ENCODE results near the gene GABRG3.

GABRG3 gene

DNA sequence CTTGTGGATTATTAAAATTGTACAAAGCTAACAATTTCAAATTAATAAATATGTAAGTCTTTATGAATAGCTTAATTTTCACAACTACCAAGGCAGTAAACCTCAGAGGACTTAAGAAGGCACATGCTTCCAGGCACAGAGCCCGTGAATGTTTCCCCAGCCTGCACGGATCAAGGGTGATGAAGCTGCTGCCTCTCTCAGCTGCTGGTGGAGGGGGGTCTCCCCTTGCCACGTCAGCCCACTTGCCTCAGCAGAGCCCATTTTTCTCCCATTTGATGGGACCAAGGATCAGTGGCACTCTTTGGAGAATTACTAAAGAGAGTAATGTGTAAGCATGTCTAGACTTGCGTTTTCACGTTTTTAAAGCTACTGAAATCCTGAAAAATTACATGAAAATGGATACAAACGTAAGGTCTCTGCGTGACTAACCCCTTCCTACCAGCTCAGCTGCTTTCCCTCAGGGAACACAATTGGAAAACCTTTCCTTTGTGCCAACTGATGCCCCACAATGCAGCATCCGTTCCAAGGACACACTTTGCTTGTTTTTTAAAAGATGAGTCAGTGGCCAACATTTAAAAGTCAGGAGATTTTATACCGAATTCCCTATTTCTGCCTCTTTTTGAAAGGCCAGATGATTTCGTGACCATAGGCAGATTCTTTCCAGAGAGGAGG lies 494.1 kb downstream of the GABRG3 start:
- no peak overlapping the region for H3K9ac ChIP-seq (ENCODE audit: low read length in 5 of 5)
- H3K27me3 ChIP-seq (ENCODE audit: control insufficient read depth in 5 of 5, insufficient read depth in 4 of 5, low read length in 5 of 5): no peaks in the 10 kb centered on the region
- H3K4me1 ChIP-seq (ENCODE audit: control insufficient read depth in 5 of 5, insufficient read depth in 5 of 5, low read length in 5 of 5): no peaks in the 10 kb centered on the region
- H3K9me3 ChIP-seq (ENCODE audit: control insufficient read depth in 5 of 5, low read length in 5 of 5): no peaks in the 10 kb centered on the region
- H3K27ac ChIP-seq (ENCODE audit: low read depth, low read length): no peak overlapping the region
- H3K4me3 ChIP-seq (ENCODE audit: low read depth in 1 of 5, low read length in 5 of 5): no peak overlapping the region
- no peaks in the 10 kb centered on the region for H3K36me3 ChIP-seq (ENCODE audit: control insufficient read depth in 5 of 5, insufficient read depth in 5 of 5, low read length in 5 of 5)

DNA sequence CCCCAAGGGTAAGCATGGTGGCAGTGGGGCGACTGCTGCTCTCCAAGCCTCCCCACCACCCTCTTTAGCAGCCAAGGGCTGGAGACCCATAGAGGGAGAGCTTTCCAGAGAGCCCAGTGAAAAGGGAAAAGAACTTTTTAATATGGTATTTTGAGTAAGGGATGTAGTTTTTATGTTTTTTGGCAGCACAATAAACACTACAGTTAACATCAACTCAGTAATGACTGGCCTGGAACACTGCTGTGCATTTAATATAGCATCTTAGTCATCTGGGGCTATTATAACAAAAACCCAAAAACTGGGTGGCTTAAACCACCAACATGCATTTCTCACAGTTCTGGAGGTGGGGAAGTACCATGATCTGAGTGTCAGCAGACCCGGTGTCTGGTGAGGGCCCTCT lies 495.8 kb downstream of the GABRG3 start:
- Histone ChIP-seq H3K4me1 (ENCODE audit: control insufficient read depth in 5 of 5, insufficient read depth in 5 of 5, low read length in 5 of 5) (no peaks in the 10 kb centered on the region), H3K27me3 (ENCODE audit: control insufficient read depth in 5 of 5, insufficient read depth in 4 of 5, low read length in 5 of 5) (no peaks in the 10 kb centered on the region), H3K9ac (ENCODE audit: low read length in 5 of 5) (no peak overlapping the region), H3K36me3 (ENCODE audit: control insufficient read depth in 5 of 5, insufficient read depth in 5 of 5, low read length in 5 of 5) (no peaks in the 10 kb centered on the region), H3K4me3 (ENCODE audit: low read depth in 1 of 5, low read length in 5 of 5) (no peak overlapping the region), H3K9me3 (ENCODE audit: control insufficient read depth in 5 of 5, low read length in 5 of 5) (no peaks in the 10 kb centered on the region), H3K27ac (ENCODE audit: low read depth, low read length) (no peak overlapping the region)

DNA sequence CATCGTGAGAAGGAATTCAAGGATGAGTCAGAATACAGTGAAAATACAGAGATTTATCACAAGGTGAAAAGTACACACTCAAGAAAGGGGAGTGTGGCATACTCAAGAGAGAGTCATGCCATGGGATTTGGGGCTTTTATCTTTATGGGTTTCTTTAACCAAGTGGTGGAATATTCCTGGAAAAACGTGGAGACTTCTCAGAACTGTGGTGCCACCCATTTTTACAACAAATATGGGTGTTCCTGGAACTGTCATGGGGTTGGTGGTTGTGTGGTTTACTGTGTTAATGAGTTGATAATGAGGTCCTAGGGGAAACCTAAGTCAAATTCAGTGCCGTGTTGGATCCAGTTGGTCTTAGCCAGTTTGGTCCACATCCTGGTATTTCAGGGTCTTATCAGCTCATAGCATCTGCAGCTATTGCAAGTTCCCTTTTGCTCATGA lies 497.2 kb downstream of the GABRG3 start:
- no peaks in the 10 kb centered on the region for H3K27me3 ChIP-seq (ENCODE audit: control insufficient read depth in 5 of 5, insufficient read depth in 4 of 5, low read length in 5 of 5)
- no peak overlapping the region for H3K4me3 ChIP-seq (ENCODE audit: low read depth in 1 of 5, low read length in 5 of 5)
- no peak overlapping the region for H3K27ac ChIP-seq (ENCODE audit: low read depth, low read length)
- H3K36me3 ChIP-seq (ENCODE audit: control insufficient read depth in 5 of 5, insufficient read depth in 5 of 5, low read length in 5 of 5): no peaks in the 10 kb centered on the region
- no peaks in the 10 kb centered on the region for H3K4me1 ChIP-seq (ENCODE audit: control insufficient read depth in 5 of 5, insufficient read depth in 5 of 5, low read length in 5 of 5)
- H3K9ac ChIP-seq (ENCODE audit: low read length in 5 of 5): no peak overlapping the region
- no peaks in the 10 kb centered on the region for H3K9me3 ChIP-seq (ENCODE audit: control insufficient read depth in 5 of 5, low read length in 5 of 5)

DNA sequence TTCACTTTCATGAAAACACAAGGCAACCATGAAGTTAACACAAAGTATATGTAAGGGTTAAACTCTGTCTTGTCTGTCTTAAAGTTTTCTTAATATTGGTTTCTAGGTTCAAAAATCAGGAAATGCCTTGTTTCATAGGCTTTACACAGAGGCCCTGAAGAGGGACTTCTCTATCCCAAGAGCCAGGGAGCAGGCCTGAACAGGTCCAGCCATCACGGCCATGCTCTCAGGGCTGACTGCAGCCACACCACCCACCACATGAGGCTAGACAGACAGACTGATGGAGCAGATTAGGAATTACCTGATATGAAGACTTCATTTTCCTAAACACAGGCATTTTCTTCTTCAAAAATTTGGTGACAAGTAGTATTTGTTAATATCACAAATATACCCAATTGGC lies 502.9 kb downstream of the GABRG3 start:
- Histone ChIP-seq H3K4me3 (ENCODE audit: low read depth in 1 of 5, low read length in 5 of 5) (no peak overlapping the region), H3K9ac (ENCODE audit: low read length in 5 of 5) (no peak overlapping the region), H3K27ac (ENCODE audit: low read depth, low read length) (no peak overlapping the region), H3K27me3 (ENCODE audit: control insufficient read depth in 5 of 5, insufficient read depth in 4 of 5, low read length in 5 of 5) (no peaks in the 10 kb centered on the region), H3K4me1 (ENCODE audit: control insufficient read depth in 5 of 5, insufficient read depth in 5 of 5, low read length in 5 of 5) (no peaks in the 10 kb centered on the region), H3K36me3 (ENCODE audit: control insufficient read depth in 5 of 5, insufficient read depth in 5 of 5, low read length in 5 of 5) (no peaks in the 10 kb centered on the region), H3K9me3 (ENCODE audit: control insufficient read depth in 5 of 5, low read length in 5 of 5) (peaks cover 0 to 7% (median 0%) of the 10 kb centered on the region in 5 donors)

DNA sequence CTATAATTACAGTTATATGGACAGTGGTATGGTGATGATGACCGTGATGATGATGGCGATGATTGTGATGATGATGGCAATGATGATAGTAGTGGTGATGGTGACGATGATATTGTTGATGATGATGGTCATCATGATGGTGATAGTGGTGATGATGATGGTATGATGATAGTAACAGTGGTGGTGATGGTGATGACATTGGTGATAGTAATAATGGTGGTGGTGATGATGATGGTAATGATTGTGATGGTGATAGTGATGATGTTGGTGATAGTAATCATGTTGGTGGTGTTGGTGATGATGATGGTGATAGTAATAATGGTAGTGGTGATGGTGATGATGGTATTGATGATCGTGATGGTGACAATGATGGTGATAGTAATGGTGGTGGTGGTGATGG lies 504.4 kb downstream of the GABRG3 start:
- Histone ChIP-seq H3K36me3 (ENCODE audit: control insufficient read depth in 5 of 5, insufficient read depth in 5 of 5, low read length in 5 of 5) (no peaks in the 10 kb centered on the region), H3K9ac (ENCODE audit: low read length in 5 of 5) (no peak overlapping the region), H3K9me3 (ENCODE audit: control insufficient read depth in 5 of 5, low read length in 5 of 5) (peaks cover 0 to 7% (median 0%) of the 10 kb centered on the region in 5 donors), H3K4me3 (ENCODE audit: low read depth in 1 of 5, low read length in 5 of 5) (no peak overlapping the region), H3K27me3 (ENCODE audit: control insufficient read depth in 5 of 5, insufficient read depth in 4 of 5, low read length in 5 of 5) (no peaks in the 10 kb centered on the region), H3K4me1 (ENCODE audit: control insufficient read depth in 5 of 5, insufficient read depth in 5 of 5, low read length in 5 of 5) (no peaks in the 10 kb centered on the region), H3K27ac (ENCODE audit: low read depth, low read length) (no peak overlapping the region)

DNA sequence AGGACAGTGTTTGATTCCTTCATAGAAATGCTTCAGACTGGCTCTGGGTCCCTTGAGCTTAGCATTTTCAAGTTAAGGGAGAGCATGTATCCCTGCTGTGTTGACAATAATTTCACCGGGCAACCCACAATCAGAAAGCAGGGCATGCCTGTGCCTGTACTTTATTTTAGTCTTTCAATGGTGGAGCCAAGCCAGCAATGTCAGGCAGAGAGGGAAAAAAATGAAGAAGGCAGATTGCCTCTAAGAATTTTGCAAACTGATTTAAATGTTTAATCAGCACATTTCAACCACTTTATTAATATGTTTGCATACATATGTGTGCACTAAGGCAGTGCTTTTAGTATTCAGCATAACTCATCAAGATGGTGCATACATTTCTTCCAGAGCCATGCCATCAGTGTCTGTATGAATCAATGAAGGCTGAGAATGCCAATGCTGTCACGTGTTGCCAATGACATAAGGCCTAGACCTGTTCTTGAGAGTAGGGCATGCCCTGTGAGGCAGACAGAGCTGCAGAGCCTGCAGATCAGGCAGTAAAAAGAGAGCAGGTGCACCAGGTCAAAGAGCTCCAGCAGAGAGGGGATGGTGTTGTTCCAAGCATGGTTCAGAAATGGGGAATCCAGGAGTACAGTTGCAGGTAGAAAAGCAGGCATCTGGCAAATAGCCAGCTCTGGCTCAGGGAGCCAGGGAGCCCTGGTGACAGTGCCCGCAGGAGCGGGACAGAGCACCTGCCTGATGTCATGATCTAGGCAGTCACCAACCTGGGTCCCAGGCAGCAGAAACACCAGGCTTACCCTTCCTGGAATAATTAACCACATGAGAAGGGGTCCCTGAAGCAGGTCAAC lies 508.5 kb downstream of the GABRG3 start:
- no peak overlapping the region for H3K27ac ChIP-seq (ENCODE audit: low read depth, low read length)
- H3K4me3 ChIP-seq (ENCODE audit: low read depth in 1 of 5, low read length in 5 of 5): no peak overlapping the region
- no peaks in the 10 kb centered on the region for H3K4me1 ChIP-seq (ENCODE audit: control insufficient read depth in 5 of 5, insufficient read depth in 5 of 5, low read length in 5 of 5)
- H3K9me3 ChIP-seq (ENCODE audit: control insufficient read depth in 5 of 5, low read length in 5 of 5): peaks cover 0 to 12% (median 0%) of the 10 kb centered on the region in 5 donors
- H3K9ac ChIP-seq (ENCODE audit: low read length in 5 of 5): no peak overlapping the region
- H3K27me3 ChIP-seq (ENCODE audit: control insufficient read depth in 5 of 5, insufficient read depth in 4 of 5, low read length in 5 of 5): no peaks in the 10 kb centered on the region
- H3K36me3 ChIP-seq (ENCODE audit: control insufficient read depth in 5 of 5, insufficient read depth in 5 of 5, low read length in 5 of 5): no peaks in the 10 kb centered on the region

DNA sequence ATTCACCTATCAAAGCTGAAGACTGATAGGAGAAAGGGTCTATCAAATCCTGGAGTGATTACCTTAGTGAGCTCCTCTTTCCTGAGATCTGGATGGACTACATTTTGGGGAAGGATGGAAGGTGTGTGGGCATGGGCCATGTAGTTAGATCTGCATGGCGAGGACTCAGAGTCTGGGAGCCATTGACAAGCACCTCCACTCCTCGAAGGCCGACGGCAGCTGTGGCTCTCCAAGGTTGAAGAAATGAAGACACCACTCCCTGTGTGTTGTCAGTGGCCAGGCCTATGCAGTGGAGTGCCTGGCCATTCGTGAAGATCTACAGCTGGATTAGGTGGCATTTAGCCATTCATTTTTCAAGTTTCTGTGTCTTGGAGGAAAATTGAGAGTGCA lies 509.2 kb downstream of the GABRG3 start:
- Histone ChIP-seq H3K27me3 (ENCODE audit: control insufficient read depth in 5 of 5, insufficient read depth in 4 of 5, low read length in 5 of 5) (no peaks in the 10 kb centered on the region), H3K27ac (ENCODE audit: low read depth, low read length) (no peak overlapping the region), H3K4me3 (ENCODE audit: low read depth in 1 of 5, low read length in 5 of 5) (no peak overlapping the region), H3K9me3 (ENCODE audit: control insufficient read depth in 5 of 5, low read length in 5 of 5) (peaks cover 0 to 11% (median 0%) of the 10 kb centered on the region in 5 donors), H3K9ac (ENCODE audit: low read length in 5 of 5) (no peak overlapping the region), H3K4me1 (ENCODE audit: control insufficient read depth in 5 of 5, insufficient read depth in 5 of 5, low read length in 5 of 5) (no peaks in the 10 kb centered on the region), H3K36me3 (ENCODE audit: control insufficient read depth in 5 of 5, insufficient read depth in 5 of 5, low read length in 5 of 5) (no peaks in the 10 kb centered on the region)

DNA sequence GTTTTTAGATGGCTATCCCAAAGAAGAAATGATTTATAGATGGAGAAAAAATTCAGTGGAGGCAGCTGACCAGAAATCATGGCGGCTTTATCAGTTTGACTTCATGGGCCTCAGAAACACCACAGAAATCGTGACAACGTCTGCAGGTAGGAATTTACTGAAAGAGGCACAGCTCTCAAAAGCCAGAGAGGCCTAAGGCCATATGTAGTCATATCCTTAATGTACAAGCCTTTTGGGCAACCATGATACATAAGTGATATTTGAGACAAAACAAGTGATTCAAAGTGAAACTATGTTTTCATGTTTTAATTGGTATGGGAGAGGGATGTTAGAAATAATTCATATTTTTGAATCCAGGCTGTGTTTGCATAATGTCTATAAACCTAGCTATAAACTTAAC lies 509.7 kb downstream of the GABRG3 start:
- H3K27ac ChIP-seq (ENCODE audit: low read depth, low read length): no peak overlapping the region
- no peaks in the 10 kb centered on the region for H3K27me3 ChIP-seq (ENCODE audit: control insufficient read depth in 5 of 5, insufficient read depth in 4 of 5, low read length in 5 of 5)
- no peak overlapping the region for H3K4me3 ChIP-seq (ENCODE audit: low read depth in 1 of 5, low read length in 5 of 5)
- no peaks in the 10 kb centered on the region for H3K4me1 ChIP-seq (ENCODE audit: control insufficient read depth in 5 of 5, insufficient read depth in 5 of 5, low read length in 5 of 5)
- no peaks in the 10 kb centered on the region for H3K36me3 ChIP-seq (ENCODE audit: control insufficient read depth in 5 of 5, insufficient read depth in 5 of 5, low read length in 5 of 5)
- H3K9me3 ChIP-seq (ENCODE audit: control insufficient read depth in 5 of 5, low read length in 5 of 5): peaks cover 0 to 6% (median 0%) of the 10 kb centered on the region in 5 donors
- no peak overlapping the region for H3K9ac ChIP-seq (ENCODE audit: low read length in 5 of 5)

DNA sequence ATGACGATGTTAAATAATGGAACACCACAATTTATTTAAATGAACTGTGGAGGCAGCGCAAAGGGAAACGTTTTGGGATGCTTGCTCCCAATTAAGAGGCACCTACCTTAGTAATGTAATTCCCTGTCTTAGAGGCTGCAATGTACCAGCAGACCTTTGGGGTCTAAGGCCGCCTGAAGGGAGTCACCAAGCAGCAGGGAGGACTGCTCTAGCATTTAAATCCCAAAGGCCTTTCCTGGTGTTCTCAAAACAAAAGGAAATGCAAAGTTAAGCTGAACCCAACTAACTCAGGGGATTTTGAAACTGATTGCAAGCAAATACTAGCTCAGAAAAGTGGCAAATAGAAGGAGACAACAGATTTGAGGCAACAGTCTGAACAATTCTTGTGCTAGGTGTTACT lies 510.8 kb downstream of the GABRG3 start:
- Histone ChIP-seq H3K27me3 (ENCODE audit: control insufficient read depth in 5 of 5, insufficient read depth in 4 of 5, low read length in 5 of 5) (no peaks in the 10 kb centered on the region), H3K36me3 (ENCODE audit: control insufficient read depth in 5 of 5, insufficient read depth in 5 of 5, low read length in 5 of 5) (no peaks in the 10 kb centered on the region), H3K4me3 (ENCODE audit: low read depth in 1 of 5, low read length in 5 of 5) (no peak overlapping the region), H3K9me3 (ENCODE audit: control insufficient read depth in 5 of 5, low read length in 5 of 5) (peaks cover 0 to 5% (median 0%) of the 10 kb centered on the region in 5 donors), H3K9ac (ENCODE audit: low read length in 5 of 5) (no peak overlapping the region), H3K4me1 (ENCODE audit: control insufficient read depth in 5 of 5, insufficient read depth in 5 of 5, low read length in 5 of 5) (no peaks in the 10 kb centered on the region), H3K27ac (ENCODE audit: low read depth, low read length) (no peak overlapping the region)

DNA sequence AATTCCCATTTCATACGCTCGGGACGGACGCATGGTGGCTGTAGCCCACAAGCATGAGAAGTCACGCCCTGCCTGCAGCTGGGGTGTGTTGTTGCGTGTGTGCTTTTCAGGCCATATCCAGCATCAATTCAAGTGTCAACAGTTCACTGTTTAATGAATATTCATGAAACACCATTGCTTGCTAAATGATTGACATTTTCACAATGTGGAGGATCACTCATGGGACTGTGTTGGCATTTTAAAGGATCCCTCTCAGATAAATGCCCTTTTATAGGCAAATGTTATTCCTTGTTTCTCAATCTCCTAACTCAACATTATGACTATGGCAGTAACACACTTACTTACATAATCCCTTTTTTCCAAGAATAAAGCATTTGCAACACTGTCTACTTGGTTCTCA lies 511.3 kb downstream of the GABRG3 start:
- Histone ChIP-seq H3K9me3 (ENCODE audit: control insufficient read depth in 5 of 5, low read length in 5 of 5) (peaks cover 0 to 5% (median 0%) of the 10 kb centered on the region in 5 donors), H3K36me3 (ENCODE audit: control insufficient read depth in 5 of 5, insufficient read depth in 5 of 5, low read length in 5 of 5) (no peaks in the 10 kb centered on the region), H3K27me3 (ENCODE audit: control insufficient read depth in 5 of 5, insufficient read depth in 4 of 5, low read length in 5 of 5) (no peaks in the 10 kb centered on the region), H3K4me1 (ENCODE audit: control insufficient read depth in 5 of 5, insufficient read depth in 5 of 5, low read length in 5 of 5) (no peaks in the 10 kb centered on the region), H3K9ac (ENCODE audit: low read length in 5 of 5) (no peak overlapping the region), H3K27ac (ENCODE audit: low read depth, low read length) (no peak overlapping the region), H3K4me3 (ENCODE audit: low read depth in 1 of 5, low read length in 5 of 5) (no peak overlapping the region)

Data from subcutaneous abdominal adipose tissue (tissue), 5 donors.